Measurements from ENCODE around the gene LRIG1. TPM values are rescaled to one million over a fixed set of nuclear protein-coding genes. Genes with fewer than 3 reads are reported as not detected.

Gene LRIG1
- total RNA-seq, 1 donor from 2014 or later: 30.2 TPM

DNA sequence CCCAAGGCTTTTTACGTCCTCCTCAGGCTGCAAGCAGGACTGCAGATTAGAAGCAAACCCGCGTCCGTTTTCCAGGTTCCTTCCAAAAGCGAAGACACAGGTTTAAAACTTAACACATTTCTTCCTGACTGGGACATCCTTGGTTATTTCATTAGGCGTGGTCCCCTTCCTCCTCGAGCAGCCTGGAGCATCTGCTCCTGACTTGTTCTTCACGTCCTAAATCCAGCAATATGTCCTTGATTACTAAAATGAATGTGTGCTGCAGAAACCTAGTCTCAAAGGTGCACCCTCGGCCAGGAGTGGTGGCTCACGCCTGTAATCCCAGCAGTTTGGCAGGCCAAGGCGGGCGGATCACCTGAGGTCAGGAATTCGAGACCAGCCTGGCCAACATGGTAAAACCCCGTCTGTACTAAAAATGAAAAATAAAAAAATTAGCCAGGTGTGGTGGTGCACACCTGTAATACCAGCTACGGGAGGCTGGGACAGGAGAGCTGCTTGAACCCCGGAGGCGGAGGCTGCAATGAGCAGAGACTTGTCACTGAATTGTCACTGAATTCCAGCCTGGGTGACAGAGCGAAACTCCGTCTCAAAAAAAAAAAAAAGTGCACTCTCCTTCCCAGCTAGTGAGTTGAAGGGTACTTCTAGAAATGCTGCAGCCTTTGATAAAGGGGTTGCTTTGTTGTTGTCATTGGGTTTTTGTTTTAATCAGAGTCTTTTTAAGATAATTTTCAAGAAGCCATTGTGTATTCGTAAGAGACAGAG lies 842 bp upstream of the LRIG1 start:
- DNase-seq: no peak
- H3K27ac Mint-ChIP-seq (ENCODE audit: unreplicated experiment): peak overlapping the region; percentile 69
- TF ChIP-seq CTCF (IDR thresholded peaks at IDR 0.05; ENCODE audit: partially characterized antibody, unreplicated experiment): no peak
- H3K36me3 Mint-ChIP-seq (ENCODE audit: unreplicated experiment): no peaks in the 10 kb centered on the region
- H3K4me1 Mint-ChIP-seq (ENCODE audit: low read depth, unreplicated experiment): peaks cover 11% of the 10 kb centered on the region
- peak overlapping the region; percentile 90 for H3K4me3 Mint-ChIP-seq (ENCODE audit: unreplicated experiment)
- H3K27me3 Mint-ChIP-seq (ENCODE audit: unreplicated experiment): peaks cover 4% of the 10 kb centered on the region
- H3K9me3 Mint-ChIP-seq (ENCODE audit: unreplicated experiment): peaks cover 11% of the 10 kb centered on the region

GRCh38 chr3:66499881-66500575 lies 794 bp downstream of the LRIG1 start:
- H3K27ac Mint-ChIP-seq (ENCODE audit: unreplicated experiment): peak overlapping the region; percentile 80
- H3K36me3 Mint-ChIP-seq (ENCODE audit: unreplicated experiment): no peaks in the 10 kb centered on the region
- TF ChIP-seq CTCF (IDR thresholded peaks at IDR 0.05; ENCODE audit: partially characterized antibody, unreplicated experiment): no peak
- DNase-seq: peak; percentile 73
- peaks cover 14% of the 10 kb centered on the region for H3K9me3 Mint-ChIP-seq (ENCODE audit: unreplicated experiment)
- H3K27me3 Mint-ChIP-seq (ENCODE audit: unreplicated experiment): peaks cover 4% of the 10 kb centered on the region
- H3K4me3 Mint-ChIP-seq (ENCODE audit: unreplicated experiment): peak overlapping the region; percentile 99
- peaks cover 24% of the 10 kb centered on the region for H3K4me1 Mint-ChIP-seq (ENCODE audit: low read depth, unreplicated experiment)

- H3K4me1 Mint-ChIP-seq (ENCODE audit: low read depth, unreplicated experiment): peaks cover 30% of the 10 kb centered on the region
- peaks cover 14% of the 10 kb centered on the region for H3K9me3 Mint-ChIP-seq (ENCODE audit: unreplicated experiment)
- TF ChIP-seq CTCF (IDR thresholded peaks at IDR 0.05; ENCODE audit: partially characterized antibody, unreplicated experiment): no peak
- peak overlapping the region; percentile 99 for H3K4me3 Mint-ChIP-seq (ENCODE audit: unreplicated experiment)
- H3K36me3 Mint-ChIP-seq (ENCODE audit: unreplicated experiment): no peaks in the 10 kb centered on the region
- H3K27me3 Mint-ChIP-seq (ENCODE audit: unreplicated experiment): peaks cover 4% of the 10 kb centered on the region
- no peak for DNase-seq
- H3K27ac Mint-ChIP-seq (ENCODE audit: unreplicated experiment): peak overlapping the region; percentile 80
Observed at GRCh38 chr3:66498687-66499621, 1.9 kb downstream of the LRIG1 start.

- DNase-seq: no peak
- Mint-ChIP-seq H3K27ac (ENCODE audit: unreplicated experiment) (no peak overlapping the region), H3K27me3 (ENCODE audit: unreplicated experiment) (peaks cover 6% of the 10 kb centered on the region), H3K4me1 (ENCODE audit: low read depth, unreplicated experiment) (peaks cover 36% of the 10 kb centered on the region), H3K36me3 (ENCODE audit: unreplicated experiment) (no peaks in the 10 kb centered on the region), H3K9me3 (ENCODE audit: unreplicated experiment) (peaks cover 14% of the 10 kb centered on the region), H3K4me3 (ENCODE audit: unreplicated experiment) (peak overlapping the region; percentile 99)
- TF ChIP-seq CTCF (IDR thresholded peaks at IDR 0.05; ENCODE audit: partially characterized antibody, unreplicated experiment): no peak
Observed at GRCh38 chr3:66497985-66498671, 2.7 kb downstream of the LRIG1 start.
